MM.1S (cell line): ENCODE measurements around the gene ERCC8.

Experiments
- CTCF ChIP-seq: fragments of 300-600 bp; sonication (generic); IDR thresholded peaks from 2 replicates; pipeline ENCODE4 v1.5.1; 2016; ENCODE audit warnings: antibody characterized with exemption, low read length, mixed read lengths
- EZH2 ChIP-seq: fragments of 300-600 bp; sonication (generic); optimal IDR thresholded peaks from 2 replicates; pipeline ENCODE3; 2017; ENCODE audit warnings: low read depth, mild to moderate bottlenecking, antibody characterized with exemption, low read length, mixed read lengths
- EZH2phosphoT487 ChIP-seq: fragments of 300-600 bp; sonication (generic); IDR thresholded peaks from 2 replicates; pipeline ENCODE4 v1.6.1; 2018; ENCODE audit warnings: antibody characterized with exemption, low read length

GRCh38 chr5:60888359-60889061 lies 56.4 kb downstream of the ERCC8 start:
- no peak for TF ChIP-seq CTCF
- no peak for TF ChIP-seq EZH2
- no peak for TF ChIP-seq EZH2phosphoT487
